Activated naive CD4-positive, alpha-beta T cell treated with anti-CD3 and anti-CD28 coated beads, Interleukin-2, amount 50 U/mL, for 72 hours (primary cell): ENCODE data around the gene MT1HL1. TPM values are rescaled to one million over a fixed set of nuclear protein-coding genes. Genes with fewer than 3 reads are reported as not detected.
"Not testable (repeated sequence)": the region's sequence is repeated elsewhere in the genome, so short reads cannot be mapped to it uniquely, and the experiment has no call there.

ENCODE experiments used
- ATAC-seq, 2 donors: fragments of 150-1000 bp; cut with Tn5 transposase; 2 replicates each; pipeline ENCODE4 v1.10.0; 2021; ENCODE audit warnings: mild to moderate bottlenecking in 2 of 2, moderate library complexity in 2 of 2
- DNase-seq, 2 donors: peaks; one replicate each; pipeline ENCODE4 v3.0.0; 2021 to 2022; ENCODE audit warnings: low spot score in 2 of 2
- H3K27ac Mint-ChIP-seq, 2 donors: one replicate each; pipeline ENCODE4 v1.8.0; 2022; ENCODE audit warnings: mild to moderate bottlenecking in 2 of 2, mixed read lengths in 2 of 2
- H3K36me3 Mint-ChIP-seq, 2 donors: one replicate each; pipeline ENCODE4 v1.8.0; 2022; ENCODE audit warnings: mixed read lengths in 2 of 2
- H3K9me3 Mint-ChIP-seq, 2 donors: one replicate each; pipeline ENCODE4 v1.8.0; 2022; ENCODE audit warnings: mixed read lengths in 2 of 2
- total RNA-seq, 2 donors: library from RNA; stranded (reverse); gene quantifications; one replicate each; pipeline ENCODE4 v1.2.3, GENCODE V29; 2022

MT1HL1 gene
- total RNA-seq, 2 donors from 2014 or later: not detected

- peaks cover 10 to 13% of the 10 kb centered on the region in 2 donors for H3K9me3 Mint-ChIP-seq
- H3K27ac Mint-ChIP-seq: no peak overlapping the region
- ATAC-seq (no peak), DNase-seq (no peak)
- peaks cover 0 to 5% of the 10 kb centered on the region in 2 donors for H3K36me3 Mint-ChIP-seq
Measured at GRCh38 chr1:236994450-236994849, 9.8 kb downstream of the MT1HL1 start.

- no peak for ATAC-seq
- Mint-ChIP-seq H3K9me3 (peaks cover 13 to 16% of the 10 kb centered on the region in 2 donors), H3K36me3 (peaks cover 0 to 5% of the 10 kb centered on the region in 2 donors), H3K27ac (no peak overlapping the region)
- DNase-seq: no peak
Measured at GRCh38 chr1:236992449-236992848, 11.8 kb downstream of the MT1HL1 start.

- no peak for DNase-seq
- peaks cover 19 to 22% of the 10 kb centered on the region in 2 donors for H3K9me3 Mint-ChIP-seq
- ATAC-seq: no peak
- peaks cover 0 to 5% of the 10 kb centered on the region in 2 donors for H3K36me3 Mint-ChIP-seq
- no peak overlapping the region for H3K27ac Mint-ChIP-seq
Measured at GRCh38 chr1:236990052-236990445, 14.2 kb downstream of the MT1HL1 start.

GRCh38 chr1:236989290-236990051, 14.8 kb downstream of the MT1HL1 start:
- Mint-ChIP-seq H3K9me3 (peaks cover 19 to 22% of the 10 kb centered on the region in 2 donors), H3K36me3 (peaks cover 0 to 5% of the 10 kb centered on the region in 2 donors), H3K27ac (peak overlapping the region in 1 of 2 donors; percentile 2)
- ATAC-seq (no peak), DNase-seq (no peak)

GRCh38 chr1:236983818-236984217, 20.4 kb downstream of the MT1HL1 start:
- DNase-seq (no peak), ATAC-seq (no peak)
- Mint-ChIP-seq H3K9me3 (peaks cover 5 to 9% of the 10 kb centered on the region in 2 donors), H3K36me3 (no peaks in the 10 kb centered on the region), H3K27ac (no peak overlapping the region)

GRCh38 chr1:236982380-236982779, 21.9 kb downstream of the MT1HL1 start:
- Mint-ChIP-seq H3K36me3 (no peaks in the 10 kb centered on the region), H3K27ac (no peak overlapping the region), H3K9me3 (peaks cover 4 to 9% of the 10 kb centered on the region in 2 donors)
- DNase-seq: no peak
- ATAC-seq: no peak

GRCh38 chr1:236981431-236981830, 22.8 kb downstream of the MT1HL1 start:
- H3K9me3 Mint-ChIP-seq, H3K27ac Mint-ChIP-seq: not testable (repeated sequence)

GRCh38 chr1:236980673-236981072, 23.6 kb downstream of the MT1HL1 start:
- no peak overlapping the region for H3K27ac Mint-ChIP-seq
- DNase-seq (no peak), ATAC-seq (no peak)
- H3K9me3 Mint-ChIP-seq: peaks cover 0 to 4% of the 10 kb centered on the region in 2 donors
- H3K36me3 Mint-ChIP-seq: peaks cover 0 to 6% of the 10 kb centered on the region in 2 donors

More at GRCh38 chr1:236981431-236981830, 22.8 kb downstream of the MT1HL1 start:
- DNase-seq, H3K36me3 Mint-ChIP-seq, ATAC-seq: not testable (repeated sequence)

- ATAC-seq: no peak
Measured at GRCh38 chr1:236979149-236979900, 24.9 kb downstream of the MT1HL1 start.

GRCh38 chr1:236978740-236979139, 25.5 kb downstream of the MT1HL1 start:
- Mint-ChIP-seq H3K9me3 (peaks cover 0 to 4% of the 10 kb centered on the region in 2 donors), H3K27ac (no peak overlapping the region), H3K36me3 (peaks cover 0 to 6% of the 10 kb centered on the region in 2 donors)
- DNase-seq (no peak), ATAC-seq (no peak)

More at GRCh38 chr1:236979149-236979900, 24.9 kb downstream of the MT1HL1 start:
- no peak for DNase-seq
- no peak overlapping the region for H3K27ac Mint-ChIP-seq
- peaks cover 0 to 4% of the 10 kb centered on the region in 2 donors for H3K9me3 Mint-ChIP-seq
- H3K36me3 Mint-ChIP-seq: peaks cover 0 to 6% of the 10 kb centered on the region in 2 donors

GRCh38 chr1:236975461-236975860, 28.8 kb downstream of the MT1HL1 start:
- ATAC-seq: no peak
- Mint-ChIP-seq H3K27ac (no peak overlapping the region), H3K9me3 (peaks cover 3 to 4% of the 10 kb centered on the region in 2 donors), H3K36me3 (peaks cover 0 to 6% of the 10 kb centered on the region in 2 donors)
- DNase-seq: no peak

GRCh38 chr1:236974025-236974424, 30.2 kb downstream of the MT1HL1 start:
- not testable (repeated sequence) for H3K36me3 Mint-ChIP-seq, H3K27ac Mint-ChIP-seq, H3K9me3 Mint-ChIP-seq, DNase-seq, ATAC-seq

- Mint-ChIP-seq H3K9me3 (peaks cover 3 to 10% of the 10 kb centered on the region in 2 donors), H3K27ac (no peak overlapping the region), H3K36me3 (peaks cover 0 to 3% of the 10 kb centered on the region in 2 donors)
- ATAC-seq (no peak), DNase-seq (no peak)
Measured at GRCh38 chr1:236966636-236967035, 37.6 kb downstream of the MT1HL1 start.

GRCh38 chr1:236963920-236964319, 40.3 kb downstream of the MT1HL1 start:
- Mint-ChIP-seq H3K36me3 (peaks cover 1 to 10% of the 10 kb centered on the region in 2 donors), H3K9me3 (peaks cover 17 to 25% of the 10 kb centered on the region in 2 donors), H3K27ac (no peak overlapping the region)
- ATAC-seq: no peak
- no peak for DNase-seq

GRCh38 chr1:236959112-236959511, 45.1 kb downstream of the MT1HL1 start:
- H3K36me3 Mint-ChIP-seq: peaks cover 5 to 10% of the 10 kb centered on the region in 2 donors
- DNase-seq: no peak
- peaks cover 19 to 29% of the 10 kb centered on the region in 2 donors for H3K9me3 Mint-ChIP-seq
- H3K27ac Mint-ChIP-seq: no peak overlapping the region
- ATAC-seq: no peak

GRCh38 chr1:236957235-236957634, 47.0 kb downstream of the MT1HL1 start:
- peaks cover 25 to 28% of the 10 kb centered on the region in 2 donors for H3K9me3 Mint-ChIP-seq
- no peak overlapping the region for H3K27ac Mint-ChIP-seq
- ATAC-seq (no peak), DNase-seq (no peak)
- H3K36me3 Mint-ChIP-seq: peaks cover 5 to 15% of the 10 kb centered on the region in 2 donors
